Endodermal cell (in vitro differentiated cells): ENCODE results near the gene DNM3. TPM values are rescaled to one million over a fixed set of nuclear protein-coding genes. Genes with fewer than 3 reads are reported as not detected.

Source experiments
- DNase-seq: peaks from one replicate; pipeline ENCODE4 v3.0.0-alpha.2; 2017
- H3K27ac ChIP-seq: 2 replicates; pipeline ENCODE4 v1.5.1; 2013; ENCODE audit warnings: mild to moderate bottlenecking, low read depth, low read length, moderate library complexity
- H3K27me3 ChIP-seq: 2 replicates; pipeline ENCODE4 v1.6.1; 2013; ENCODE audit warnings: mild to moderate bottlenecking, low read length, moderate library complexity; ENCODE audit not compliant: insufficient read depth, control insufficient read depth, poor library complexity, severe bottlenecking
- H3K36me3 ChIP-seq: 2 replicates; pipeline ENCODE4 v1.7.0; 2013; ENCODE audit warnings: mild to moderate bottlenecking, low read length, moderate library complexity; ENCODE audit not compliant: control insufficient read depth, insufficient read depth
- H3K4me1 ChIP-seq: one replicate; pipeline ENCODE4 v1.7.0; 2013; ENCODE audit warnings: low read length; ENCODE audit not compliant: control insufficient read depth, insufficient read depth
- H3K4me3 ChIP-seq: 2 replicates; pipeline ENCODE4 v1.5.1; 2013; ENCODE audit warnings: mild to moderate bottlenecking, low read length, moderate library complexity
- H3K9ac ChIP-seq: 2 replicates; pipeline ENCODE4 v1.6.1; 2013; ENCODE audit warnings: mild to moderate bottlenecking, low read length, moderate library complexity; ENCODE audit not compliant: poor library complexity, severe bottlenecking; ENCODE audit errors: extremely low read depth
- H3K9me3 ChIP-seq: 2 replicates; pipeline ENCODE4 v1.6.1; 2013; ENCODE audit warnings: mild to moderate bottlenecking, low read length, moderate library complexity; ENCODE audit not compliant: control insufficient read depth
- H3K27ac Mint-ChIP-seq: 2 replicates; pipeline ENCODE4 v1.8.0; 2020; ENCODE audit warnings: mixed read lengths
- H3K27me3 Mint-ChIP-seq: 2 replicates; pipeline ENCODE4 v1.8.0; 2021; ENCODE audit warnings: mild to moderate bottlenecking, mixed read lengths; ENCODE audit not compliant: insufficient read depth
- H3K36me3 Mint-ChIP-seq: 2 replicates; pipeline ENCODE4 v1.8.0; 2020; ENCODE audit warnings: low read depth, mixed read lengths
- H3K4me1 Mint-ChIP-seq: 2 replicates; pipeline ENCODE4 v1.8.0; 2020; ENCODE audit warnings: mixed read lengths
- H3K4me3 Mint-ChIP-seq: 2 replicates; pipeline ENCODE4 v1.8.0; 2020; ENCODE audit warnings: mild to moderate bottlenecking, moderate library complexity, mixed read lengths
- H3K9me3 Mint-ChIP-seq: 2 replicates; pipeline ENCODE4 v1.8.0; 2020; ENCODE audit warnings: mild to moderate bottlenecking, mixed read lengths
- CTCF ChIP-seq: fragments of 200-600 bp; sonication (generic); conservative IDR thresholded peaks from 2 replicates; pipeline ENCODE4 v1.5.0; 2021; ENCODE audit warnings: antibody characterized with exemption, mild to moderate bottlenecking
- WGBS, 2 experiments: methylation state at CpG; one replicate each; pipeline versions ENCODE4 v1.1.5 to v1.1.7; 2013; ENCODE audit warnings: missing lambda C conversion rate in 2 of 2, mixed read lengths in 1 of 2; ENCODE audit not compliant: insufficient coverage in 1 of 2, insufficient read length in 1 of 2; 5-methylcytosine and 5-hydroxymethylcytosine counted together
- total RNA-seq, 2 donors: library from RNA; stranded (reverse); fragmentation: NEBNext Ultra II Directional in 1 of 2; extraction: Animal tissue kit (Norgen Biotek cat#: 25700) in 1 of 2; gene quantifications; 2 replicates in 1 of 2; 3 replicates in 1 of 2; pipeline ENCODE4 v1.2.1, GENCODE V29; 2021

DNM3 gene
- total RNA-seq, 2 donors from 2014 or later: 0.53 to 1.8 TPM

GRCh38 chr1:172168597-172168872 is 327.2 kb downstream of the DNM3 start:
- no peaks in the 10 kb centered on the region for H3K4me1 ChIP-seq
- WGBS, 2 experiments: 91 to 100% methylated on average over 1 to 2 of the region's 2 CpGs
- Mint-ChIP-seq H3K4me3 (no peak overlapping the region), H3K27me3 (no peaks in the 10 kb centered on the region), H3K27ac (no peak overlapping the region), H3K4me1 (no peaks in the 10 kb centered on the region), H3K36me3 (no peaks in the 10 kb centered on the region), H3K9me3 (no peaks in the 10 kb centered on the region)
- no peak for DNase-seq
- H3K27me3 ChIP-seq: no peaks in the 10 kb centered on the region
- TF ChIP-seq CTCF: no peak
- H3K9me3 ChIP-seq: no peaks in the 10 kb centered on the region
- no peak overlapping the region for H3K27ac ChIP-seq
- H3K4me3 ChIP-seq: no peak overlapping the region
- H3K36me3 ChIP-seq: no peaks in the 10 kb centered on the region
- H3K9ac ChIP-seq: no peak overlapping the region

GRCh38 chr1:172169836-172170235 is 328.5 kb downstream of the DNM3 start:
- DNase-seq: no peak
- no peak overlapping the region for H3K4me3 ChIP-seq
- Mint-ChIP-seq H3K36me3 (no peaks in the 10 kb centered on the region), H3K27me3 (no peaks in the 10 kb centered on the region), H3K27ac (no peak overlapping the region), H3K4me1 (no peaks in the 10 kb centered on the region), H3K4me3 (no peak overlapping the region), H3K9me3 (no peaks in the 10 kb centered on the region)
- no peaks in the 10 kb centered on the region for H3K27me3 ChIP-seq
- H3K4me1 ChIP-seq: no peaks in the 10 kb centered on the region
- H3K36me3 ChIP-seq: no peaks in the 10 kb centered on the region
- TF ChIP-seq CTCF: no peak
- no peak overlapping the region for H3K27ac ChIP-seq
- no peak overlapping the region for H3K9ac ChIP-seq
- no peaks in the 10 kb centered on the region for H3K9me3 ChIP-seq

- H3K27me3 ChIP-seq: no peaks in the 10 kb centered on the region
- no peaks in the 10 kb centered on the region for H3K4me1 ChIP-seq
- Mint-ChIP-seq H3K9me3 (no peaks in the 10 kb centered on the region), H3K27ac (no peak overlapping the region), H3K4me1 (no peaks in the 10 kb centered on the region), H3K27me3 (no peaks in the 10 kb centered on the region), H3K4me3 (no peak overlapping the region), H3K36me3 (no peaks in the 10 kb centered on the region)
- no peaks in the 10 kb centered on the region for H3K9me3 ChIP-seq
- H3K4me3 ChIP-seq: no peak overlapping the region
- no peak overlapping the region for H3K9ac ChIP-seq
- no peaks in the 10 kb centered on the region for H3K36me3 ChIP-seq
- WGBS, 2 experiments: 94 to 98% methylated on average over 5 of the region's 5 CpGs
- no peak for TF ChIP-seq CTCF
- DNase-seq: no peak
- no peak overlapping the region for H3K27ac ChIP-seq
Observed at GRCh38 chr1:172172352-172172831, 331.1 kb downstream of the DNM3 start.
